ENCODE results near the gene PLXNA2. TPM values are rescaled to one million over a fixed set of nuclear protein-coding genes. Genes with fewer than 3 reads are reported as not detected.

Gene PLXNA2
- 3.1 and 3.3 TPM in 2 replicates for total RNA-seq (2014; rRNA removed; shearing (Covaris generic))

DNA sequence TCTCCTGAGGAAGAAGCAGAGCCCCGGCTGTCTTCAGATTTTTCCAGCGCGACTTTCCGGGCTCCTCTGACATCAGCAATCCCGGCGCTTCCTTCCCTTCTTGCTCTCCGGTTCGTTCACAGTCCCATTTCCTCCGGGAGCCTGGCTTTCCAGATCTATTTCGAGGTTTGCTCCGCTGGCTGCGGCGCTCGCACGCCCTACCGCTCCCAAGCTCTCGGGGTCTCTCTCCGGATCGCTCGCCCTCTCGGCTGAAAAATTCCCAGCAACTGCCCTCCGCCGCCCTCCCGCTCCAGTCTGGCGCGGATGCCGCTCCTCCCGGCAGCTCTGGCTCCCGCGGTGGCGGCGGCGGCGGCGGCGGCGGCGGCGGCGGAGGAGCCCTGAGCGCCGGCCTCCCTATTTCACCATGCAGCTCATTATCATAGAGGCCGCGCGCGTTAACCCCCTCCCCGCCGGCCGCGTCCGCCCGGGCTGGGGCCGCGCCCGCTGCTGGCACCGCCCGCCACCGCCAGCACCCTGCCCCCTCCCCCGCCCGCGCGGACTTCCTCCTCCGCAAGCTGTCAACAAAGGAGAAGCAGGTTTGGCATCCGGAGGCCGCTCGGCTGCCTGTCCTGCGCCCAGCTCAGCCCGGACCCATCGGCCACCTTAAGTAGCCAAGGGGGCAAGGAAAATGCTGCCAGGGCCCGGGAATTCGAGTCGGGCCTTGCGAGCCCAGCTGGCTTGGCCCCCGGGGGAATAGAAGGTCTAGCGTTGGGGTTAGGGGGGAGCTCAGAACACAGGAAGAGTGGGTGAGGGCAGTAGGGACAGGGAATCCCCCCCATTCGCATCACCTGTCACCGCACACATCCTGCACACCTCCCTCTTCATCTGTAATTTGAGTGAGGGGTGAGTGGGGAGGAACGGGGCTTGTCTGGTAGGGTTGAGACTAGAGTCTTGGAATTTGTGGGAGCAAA lies at the start of gene PLXNA2:
Gene PLXNA2 (minus strand): TSS at position 418 of the 950 bp plus-strand sequence. CDS start 26,462 bp downstream, outside the sequence.
- peak; percentile 82 for DNase-seq (ENCODE audit: low read depth)

DNA sequence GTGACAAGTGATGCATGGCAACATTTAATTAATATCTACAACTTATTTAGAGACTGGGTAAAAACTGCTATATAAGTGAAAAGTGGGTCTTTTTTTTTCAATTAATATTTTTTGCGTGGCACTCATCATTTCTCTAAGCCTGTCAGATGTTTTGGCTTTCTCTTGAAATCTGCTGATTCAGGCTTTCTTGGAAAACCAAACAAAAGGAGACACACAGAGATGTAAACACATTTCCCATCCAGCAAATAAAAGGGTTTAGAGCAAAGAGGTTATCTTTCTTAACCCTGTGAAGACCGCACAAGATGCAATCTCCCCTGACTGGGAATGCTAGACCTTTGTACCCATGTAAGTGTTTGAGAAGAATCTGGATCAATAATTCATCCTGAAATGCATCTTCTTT lies 48.7 kb upstream of the PLXNA2 start:
- no peak for DNase-seq (ENCODE audit: low read depth)

DNA sequence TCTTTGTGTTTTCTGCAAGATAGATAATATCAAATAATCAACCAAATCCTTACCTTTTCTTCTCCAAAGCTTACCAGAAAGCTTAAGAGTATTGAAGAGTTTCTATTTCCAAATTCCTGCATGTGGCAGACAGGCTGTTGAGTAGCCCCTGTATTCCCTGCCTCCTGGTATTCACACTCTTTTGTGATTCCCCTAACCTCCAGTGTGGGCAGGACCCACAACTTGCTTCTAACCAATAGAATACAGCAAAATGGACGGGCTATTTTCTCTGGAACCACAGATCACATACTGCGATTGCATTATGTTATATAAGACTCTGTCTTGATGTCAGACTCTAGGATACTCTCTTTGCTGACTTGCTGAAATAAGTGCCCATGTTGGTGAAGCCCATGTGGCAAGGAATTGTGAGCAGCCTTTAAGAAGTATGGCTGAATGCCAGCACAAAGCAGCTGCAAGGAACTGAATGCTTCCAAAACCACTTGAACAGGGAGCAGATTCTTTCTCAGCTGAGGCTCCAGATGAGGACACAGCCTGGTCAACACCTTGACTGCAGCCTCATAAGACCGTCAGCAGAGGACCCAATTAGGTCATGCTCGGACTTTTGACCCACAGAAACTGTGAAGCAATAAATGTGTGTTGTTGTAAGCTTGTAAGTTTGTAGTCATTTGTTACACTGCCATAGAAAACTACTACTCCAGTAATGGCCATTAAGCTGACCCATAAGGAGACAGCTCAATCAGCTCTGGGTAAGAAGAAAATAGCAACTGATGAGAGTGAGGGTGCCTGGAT lies 47.9 kb upstream of the PLXNA2 start:
- DNase-seq (ENCODE audit: low read depth) = no peak

DNA sequence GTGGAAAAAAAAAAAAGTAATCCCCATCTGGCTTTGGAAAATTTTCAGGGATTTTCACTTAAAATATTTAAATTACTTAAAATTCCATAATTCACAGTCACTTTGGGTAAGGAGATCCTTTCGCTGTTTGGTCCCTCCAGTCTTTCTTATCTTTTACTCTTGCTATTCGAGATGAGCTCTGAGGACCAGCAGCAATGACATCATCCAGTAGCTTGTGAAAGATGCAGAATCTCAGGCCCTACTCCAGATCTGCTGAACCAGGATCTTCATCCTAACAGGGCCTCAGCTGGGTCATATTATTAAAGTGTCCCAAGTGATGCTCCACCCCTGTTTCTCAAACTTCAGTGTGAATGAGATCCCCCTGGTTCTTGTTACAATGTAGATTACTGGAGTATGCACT lies 46.9 kb upstream of the PLXNA2 start:
- no peak for DNase-seq (ENCODE audit: low read depth)

GRCh38 chr1:208289716-208290115 lies 45.5 kb upstream of the PLXNA2 start:
- no peak for DNase-seq (ENCODE audit: low read depth)

GRCh38 chr1:208288495-208288894 lies 44.3 kb upstream of the PLXNA2 start:
- no peak for DNase-seq (ENCODE audit: low read depth)

DNA sequence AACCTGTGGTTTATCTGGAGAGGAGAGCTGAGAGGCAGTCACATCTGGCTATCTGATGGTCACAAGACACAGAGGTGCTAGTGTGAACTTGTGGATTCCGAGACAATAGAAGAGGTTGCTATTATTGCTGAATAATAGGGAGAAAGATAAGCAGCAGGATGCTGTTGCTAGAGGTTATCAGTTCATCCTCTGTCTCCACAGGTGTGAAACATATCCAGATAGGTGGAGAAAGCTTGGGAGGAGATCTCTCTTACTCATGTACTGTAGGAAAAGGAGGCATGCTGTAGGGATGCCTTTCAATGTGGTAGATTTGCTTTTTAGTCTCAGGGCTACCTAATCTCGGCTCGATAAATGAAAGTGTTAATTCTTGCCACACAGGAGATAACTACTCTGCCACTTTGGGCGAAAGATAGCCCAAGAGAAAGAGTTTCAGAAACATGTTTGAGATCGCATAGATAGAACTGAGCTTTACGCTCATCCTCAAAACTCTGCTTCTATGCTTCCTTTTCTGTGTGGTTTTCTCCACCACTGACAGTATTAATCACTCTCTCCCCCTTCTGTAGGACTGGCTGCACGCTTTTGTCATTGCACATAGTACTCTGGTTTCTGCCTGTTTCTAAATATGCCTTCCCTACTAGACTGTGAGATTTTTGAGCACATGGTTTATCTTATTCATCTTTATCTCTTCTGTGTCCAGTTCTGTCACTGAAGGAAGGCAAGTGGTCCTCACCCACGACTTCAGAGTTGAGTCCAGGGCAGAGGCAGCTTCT lies 36.7 kb upstream of the PLXNA2 start:
- no peak for DNase-seq (ENCODE audit: low read depth)

DNA sequence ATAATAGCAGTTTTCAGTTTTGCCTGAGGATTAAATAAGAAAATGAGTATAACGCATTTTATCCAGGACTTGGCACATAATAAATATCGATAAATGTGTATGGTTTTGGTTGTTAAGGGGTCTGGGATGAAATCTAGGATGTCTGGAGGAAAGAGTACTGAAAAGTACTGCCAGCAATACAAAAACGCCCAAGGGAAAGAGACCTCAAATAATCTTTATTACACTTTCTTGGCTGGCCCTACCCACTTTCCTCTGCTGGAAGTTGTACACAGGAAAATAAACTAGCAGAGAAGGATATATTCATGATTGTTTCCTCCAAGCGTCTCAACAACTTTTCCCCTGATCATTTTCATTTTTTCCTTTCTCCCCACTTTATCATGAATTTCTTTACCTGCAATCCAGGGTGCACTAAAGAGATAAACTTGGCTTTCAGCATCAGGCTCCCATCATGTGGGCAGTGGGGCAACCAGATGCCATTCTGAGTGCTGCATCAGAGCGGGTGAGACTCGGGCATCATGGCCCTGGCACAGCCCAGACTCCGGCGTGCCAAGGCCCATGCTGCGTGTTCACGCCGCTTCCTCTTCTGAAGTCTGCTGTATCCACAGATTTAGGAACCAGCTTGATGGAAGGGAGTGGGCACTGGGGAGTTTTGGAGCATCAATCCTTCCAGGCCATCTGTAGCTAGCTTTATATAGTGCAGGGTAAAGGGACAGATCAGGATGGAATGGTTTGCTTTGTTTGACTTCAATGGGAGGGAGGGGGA lies 35.8 kb upstream of the PLXNA2 start:
- DNase-seq (ENCODE audit: low read depth) = no peak

DNA sequence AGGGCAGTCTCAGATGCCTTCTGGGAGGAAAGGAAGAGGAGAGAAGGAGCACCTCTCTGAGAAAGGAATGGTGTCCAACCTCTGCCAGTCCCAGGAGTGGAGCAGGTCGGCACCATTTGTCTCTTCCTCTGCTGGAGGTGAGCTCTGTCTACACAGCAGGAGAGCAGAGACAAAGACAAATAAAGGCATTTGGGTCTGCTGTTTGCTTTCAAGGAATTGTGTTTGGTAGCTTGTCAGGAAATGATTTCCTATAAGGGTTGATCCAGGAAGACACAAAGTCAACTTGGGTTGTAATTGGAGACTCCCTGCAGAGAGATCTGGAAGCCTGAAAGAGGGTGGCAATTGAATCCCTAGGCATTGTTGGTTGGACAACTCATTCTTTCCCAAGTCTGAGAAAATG lies 34.5 kb upstream of the PLXNA2 start:
- DNase-seq (ENCODE audit: low read depth) = no peak

DNA sequence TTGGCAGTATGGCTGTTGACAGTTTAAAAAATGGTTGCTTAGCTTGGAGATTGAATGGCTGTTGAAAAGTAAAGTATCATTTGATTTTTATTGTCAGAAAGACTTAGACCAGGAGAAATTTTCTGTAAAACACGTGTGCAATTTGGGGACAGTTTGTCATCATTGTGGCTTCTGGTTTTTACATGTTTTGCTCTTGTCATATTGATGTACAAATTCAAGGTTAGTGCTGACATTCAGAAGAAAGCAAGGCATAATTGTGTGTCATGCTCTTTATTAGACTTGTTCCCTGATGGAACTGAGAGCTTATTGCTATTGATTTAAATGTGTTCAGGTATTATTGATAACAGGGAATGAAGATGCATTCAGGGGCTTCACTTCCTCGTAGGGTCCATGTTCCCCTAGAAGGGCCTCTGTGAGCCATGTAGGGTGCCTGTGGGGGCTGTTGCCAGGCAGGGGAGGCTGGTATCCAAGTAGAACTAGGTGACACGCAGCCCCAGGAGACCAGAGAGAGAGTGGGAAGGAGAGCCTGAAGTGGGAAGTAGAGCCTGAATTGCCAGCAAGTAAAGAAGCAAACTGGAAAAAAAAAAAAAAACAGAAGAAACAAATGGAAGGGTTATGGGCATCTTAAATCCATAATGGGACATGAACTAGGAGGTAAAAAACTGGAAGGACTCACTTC lies 32.7 kb upstream of the PLXNA2 start:
- no peak for DNase-seq (ENCODE audit: low read depth)

DNA sequence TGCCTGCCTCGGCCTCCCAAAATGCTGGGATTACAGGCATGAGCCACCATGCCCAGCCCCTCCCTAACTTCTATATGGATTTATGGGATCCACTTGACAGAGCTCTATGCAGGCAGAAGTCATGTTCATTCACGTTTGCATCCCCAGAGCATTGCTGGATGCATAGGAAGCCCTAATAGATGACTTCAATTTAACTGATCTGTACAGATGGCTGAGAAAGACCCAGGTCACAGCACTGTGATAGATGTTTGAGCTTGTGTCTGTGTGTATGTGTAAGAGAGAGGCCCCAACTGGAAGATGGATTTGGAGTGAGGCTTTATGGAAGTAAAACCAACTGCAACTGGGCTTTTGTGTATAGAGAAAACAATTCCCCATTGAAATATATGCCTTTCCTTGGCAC lies 30.9 kb upstream of the PLXNA2 start:
- DNase-seq (ENCODE audit: low read depth) = no peak

- no peak for DNase-seq (ENCODE audit: low read depth)
Observed at GRCh38 chr1:208273386-208274017, 29.3 kb upstream of the PLXNA2 start.

DNA sequence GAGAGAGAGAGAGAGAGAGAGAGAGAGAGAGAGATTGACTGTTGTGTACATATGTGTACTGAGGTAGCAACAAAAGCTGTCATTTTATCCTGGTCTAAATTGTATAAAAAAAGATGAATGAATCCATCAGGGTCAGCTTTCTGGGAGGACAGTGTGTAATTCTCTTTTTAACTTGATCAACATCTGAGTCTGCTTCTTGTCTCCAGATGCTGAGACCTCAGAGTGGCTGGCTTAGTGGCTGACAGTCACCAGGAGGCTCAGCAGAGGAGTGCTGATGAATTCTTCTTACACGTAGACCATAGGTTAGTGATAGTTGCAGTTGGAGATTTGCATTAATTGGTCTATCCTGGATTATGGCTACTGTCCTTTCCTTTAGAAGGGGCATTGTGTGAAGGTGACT lies 28.5 kb upstream of the PLXNA2 start:
- DNase-seq (ENCODE audit: low read depth) = no peak

GRCh38 chr1:208272311-208272710 lies 28.1 kb upstream of the PLXNA2 start:
- DNase-seq (ENCODE audit: low read depth) = no peak

DNA sequence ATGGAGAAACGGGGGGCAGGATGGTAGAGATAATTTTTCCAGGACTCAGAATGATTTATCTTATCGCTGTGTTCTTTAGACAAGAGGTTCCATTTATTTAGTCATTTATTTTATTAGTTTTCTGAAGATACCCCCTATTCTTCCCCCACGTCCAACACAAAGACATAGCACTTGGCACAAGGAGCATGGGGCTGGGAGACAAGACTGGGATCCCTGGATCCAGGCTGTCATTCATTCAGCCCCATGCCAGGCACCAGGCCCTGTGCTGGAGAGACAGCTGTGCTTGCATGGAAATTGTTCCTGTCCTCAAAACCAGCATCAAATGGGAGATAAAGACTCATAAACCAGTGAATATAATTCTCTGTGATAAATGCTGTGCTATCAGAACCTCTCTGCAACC lies 27.1 kb upstream of the PLXNA2 start:
- no peak for DNase-seq (ENCODE audit: low read depth)

DNA sequence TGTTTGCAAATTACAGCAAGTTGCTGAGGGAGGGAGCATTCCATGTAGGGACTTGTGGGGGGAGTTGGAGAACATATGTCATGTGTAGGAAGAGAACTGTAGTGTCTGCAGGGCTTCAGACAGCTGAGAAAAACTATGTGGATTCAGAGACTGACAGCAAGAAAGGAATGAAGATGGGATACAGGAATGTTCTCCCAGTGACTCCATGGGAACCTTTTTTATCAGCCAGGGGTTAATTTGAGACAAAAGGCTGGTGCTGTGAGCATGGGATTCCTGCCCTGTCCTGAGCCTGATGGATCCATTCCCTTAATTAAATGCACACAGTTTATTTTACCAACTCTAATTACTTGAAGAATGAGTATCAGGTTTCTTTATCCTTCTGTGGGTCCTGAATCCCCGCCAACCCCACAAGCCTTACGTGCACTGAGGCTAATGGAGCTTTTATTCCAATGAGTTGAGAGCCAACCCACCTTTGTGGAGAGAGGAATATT lies 26.5 kb upstream of the PLXNA2 start:
- DNase-seq (ENCODE audit: low read depth) = peak; percentile 14

GRCh38 chr1:208269338-208269666 lies 25.1 kb upstream of the PLXNA2 start:
- no peak for DNase-seq (ENCODE audit: low read depth)

- no peak for DNase-seq (ENCODE audit: low read depth)
Observed at GRCh38 chr1:208268541-208269337, 24.6 kb upstream of the PLXNA2 start.

DNA sequence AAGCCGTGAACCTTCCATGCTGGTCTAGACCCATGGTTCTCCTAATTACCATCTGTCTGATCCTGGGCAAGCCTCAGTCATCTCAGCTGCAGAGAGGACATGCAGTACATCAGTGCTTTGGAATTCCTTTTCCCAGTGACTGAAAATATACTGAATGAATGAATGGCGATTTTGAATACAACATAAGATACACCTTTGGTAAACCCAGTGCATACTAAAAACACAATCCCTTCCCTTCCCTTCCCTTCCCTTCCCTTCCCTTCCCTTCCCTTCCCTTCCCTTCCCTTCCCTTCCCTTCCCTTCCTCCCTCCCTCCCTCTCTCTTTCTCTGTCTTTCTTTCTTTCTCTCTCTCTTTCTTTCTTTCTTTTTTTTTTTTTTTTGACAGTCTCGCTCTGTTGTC lies 21.3 kb upstream of the PLXNA2 start:
- no peak for DNase-seq (ENCODE audit: low read depth)

Measured in Daoy (cell line).